ENCODE results near the gene NOX5. TPM values are rescaled to one million over a fixed set of nuclear protein-coding genes. Genes with fewer than 3 reads are reported as not detected.

Gene NOX5
- total RNA-seq, 1 experiment from 2014 or later, result not detected

GRCh38 chr15:69070396-69070795 is 55.9 kb downstream of the NOX5 start:
- Histone ChIP-seq H3K4me1 (ENCODE audit: insufficient read depth, low read length, poor library complexity, severe bottlenecking) (peaks cover 33% of the 10 kb centered on the region), H3K27me3 (replicated peaks; ENCODE audit: insufficient read depth, low read depth, low read length, poor library complexity) (no peaks in the 10 kb centered on the region), H3K27ac (ENCODE audit: low read depth, low read length, poor library complexity, severe bottlenecking) (no peak overlapping the region), H3K36me3 (ENCODE audit: insufficient read depth, low read length, poor library complexity, severe bottlenecking) (no peaks in the 10 kb centered on the region), H3K4me3 (ENCODE audit: low read depth, low read length, poor library complexity, severe bottlenecking) (no peak overlapping the region), H3K9me3 (ENCODE audit: low read depth, low read length, poor library complexity, severe bottlenecking) (peaks cover 13% of the 10 kb centered on the region)
- no TSS peak for BruUV-seq (replicated peaks)
- DNase-seq (ENCODE audit: low spot score), result no peak
- intact Hi-C loops (cut with micrococcal nuclease; ENCODE audit: unreplicated experiment), result no loop called here
- POLR2A ChIA-PET (ENCODE audit: low non-redundant PET), result no interaction called here
- CTCF ChIA-PET, result no interaction called here
- TF ChIP-seq CTCF (conservative IDR thresholded peaks at IDR 0.05; ENCODE audit: low read depth, low read length), result no peak
- TF ChIP-seq EZH2 (IDR thresholded peaks at IDR 0.05; ENCODE audit: borderline replicate concordance, low read depth, low read length, poor library complexity, severe bottlenecking), result no peak

- Histone ChIP-seq H3K4me3 (ENCODE audit: low read depth, low read length, poor library complexity, severe bottlenecking) (no peak overlapping the region), H3K9me3 (ENCODE audit: low read depth, low read length, poor library complexity, severe bottlenecking) (peaks cover 13% of the 10 kb centered on the region), H3K36me3 (ENCODE audit: insufficient read depth, low read length, poor library complexity, severe bottlenecking) (no peaks in the 10 kb centered on the region), H3K27me3 (replicated peaks; ENCODE audit: insufficient read depth, low read depth, low read length, poor library complexity) (no peaks in the 10 kb centered on the region), H3K4me1 (ENCODE audit: insufficient read depth, low read length, poor library complexity, severe bottlenecking) (peaks cover 34% of the 10 kb centered on the region), H3K27ac (ENCODE audit: low read depth, low read length, poor library complexity, severe bottlenecking) (no peak overlapping the region)
- ChIA-PET CTCF (no interaction called here), POLR2A (ENCODE audit: low non-redundant PET) (no interaction called here)
- intact Hi-C loops (cut with micrococcal nuclease; ENCODE audit: unreplicated experiment), result no loop called here
- DNase-seq (ENCODE audit: low spot score), result no peak
- no peak for TF ChIP-seq EZH2 (IDR thresholded peaks at IDR 0.05; ENCODE audit: borderline replicate concordance, low read depth, low read length, poor library complexity, severe bottlenecking)
- TF ChIP-seq CTCF (conservative IDR thresholded peaks at IDR 0.05; ENCODE audit: low read depth, low read length), result no peak
- no TSS peak for BruUV-seq (replicated peaks)
Observed at GRCh38 chr15:69071260-69071659, 56.8 kb downstream of the NOX5 start.

- no peaks in the 10 kb centered on the region for H3K36me3 ChIP-seq (ENCODE audit: insufficient read depth, low read length, poor library complexity, severe bottlenecking)
- H3K9me3 ChIP-seq (ENCODE audit: low read depth, low read length, poor library complexity, severe bottlenecking), result peaks cover 12% of the 10 kb centered on the region
- H3K4me3 ChIP-seq (ENCODE audit: low read depth, low read length, poor library complexity, severe bottlenecking), result no peak overlapping the region
- no peaks in the 10 kb centered on the region for H3K27me3 ChIP-seq (replicated peaks; ENCODE audit: insufficient read depth, low read depth, low read length, poor library complexity)
- ChIA-PET CTCF (no interaction called here), POLR2A (ENCODE audit: low non-redundant PET) (no interaction called here)
- no TSS peak for BruUV-seq (replicated peaks)
- intact Hi-C loops (cut with micrococcal nuclease; ENCODE audit: unreplicated experiment), result no loop called here
- TF ChIP-seq EZH2 (IDR thresholded peaks at IDR 0.05; ENCODE audit: borderline replicate concordance, low read depth, low read length, poor library complexity, severe bottlenecking), result no peak
- TF ChIP-seq CTCF (conservative IDR thresholded peaks at IDR 0.05; ENCODE audit: low read depth, low read length), result no peak
- no peak overlapping the region for H3K27ac ChIP-seq (ENCODE audit: low read depth, low read length, poor library complexity, severe bottlenecking)
- DNase-seq (ENCODE audit: low spot score), result no peak
- H3K4me1 ChIP-seq (ENCODE audit: insufficient read depth, low read length, poor library complexity, severe bottlenecking), result peaks cover 26% of the 10 kb centered on the region
Observed at GRCh38 chr15:69072906-69073305, 58.4 kb downstream of the NOX5 start.
